Measurements from ENCODE around the gene HIF3A.

GRCh38 chr19:46287585-46287984 is 9.3 kb upstream of the HIF3A start:
- TF ChIP-seq CTCF (conservative IDR thresholded peaks at IDR 0.05 in 1 of 2, IDR thresholded peaks at IDR 0.05 in 1 of 2; ENCODE audit: low read depth in 1 of 2, low read length in 2 of 2) (no peak), EZH2 (IDR thresholded peaks at IDR 0.05; ENCODE audit: low read length, missing control alignments) (no peak)

Measured in fibroblast of lung (primary cell).